Caco-2 (cell line): ENCODE data around the gene ETV6. TPM values are rescaled to one million over a fixed set of nuclear protein-coding genes. Genes with fewer than 3 reads are reported as not detected.

Experiments
- BruUV-seq: library from RNA; stranded (reverse); fragments of 400-500 nt; replicated peaks from 2 replicates; lab custom pipeline; 2021; lab: Mats Ljungman, UMichigan
- CTCF ChIA-PET: fragments of 300-600 bp; sonication (Branson Sonifier 250); formaldehyde crosslinking; loops from one replicate; lab custom pipeline; 2022; ENCODE audit warnings: antibody characterized with exemption; lab: Charles Lee
- POLR2A ChIA-PET: fragments of 300-600 bp; sonication (Branson Sonifier 250); formaldehyde crosslinking; loops from one replicate; lab custom pipeline; 2022; ENCODE audit warnings: antibody characterized with exemption; lab: Charles Lee
- DNase-seq, 2 experiments: peaks; one replicate each; pipeline versions ENCODE4 v3.0.0 to v3.0.0-alpha.2; 2020 to 2022
- H3K27me3 ChIP-seq: replicated peaks from 2 replicates; pipeline ENCODE4 v1.6.0; 2011; ENCODE audit warnings: low read length; ENCODE audit not compliant: control insufficient read depth, insufficient read depth
- H3K36me3 ChIP-seq: 2 replicates; pipeline ENCODE4 v1.5.1; 2011; ENCODE audit warnings: low read length; ENCODE audit not compliant: control insufficient read depth, insufficient read depth
- H3K4me1 ChIP-seq: fragments of 250-450 bp; sonication (Bioruptor Pico); 2 replicates; pipeline ENCODE4 v1.5.1; 2020; ENCODE audit warnings: mild to moderate bottlenecking
- H3K4me3 ChIP-seq: 2 replicates; pipeline ENCODE4 v1.5.1; 2011; ENCODE audit warnings: low read depth, mild to moderate bottlenecking, control low read depth, low read length
- H3K9me3 ChIP-seq: fragments of 250-450 bp; sonication (Bioruptor Pico); 2 replicates; pipeline ENCODE4 v1.5.1; 2020; ENCODE audit warnings: mild to moderate bottlenecking, moderate library complexity
- H3K27ac Mint-ChIP-seq: one replicate; pipeline ENCODE4 v1.8.0; 2022; ENCODE audit warnings: mixed read lengths; ENCODE audit not compliant: unreplicated experiment
- H3K27me3 Mint-ChIP-seq: one replicate; pipeline ENCODE4 v1.8.0; 2022; ENCODE audit warnings: mixed read lengths; ENCODE audit not compliant: insufficient read depth, unreplicated experiment
- H3K36me3 Mint-ChIP-seq: one replicate; pipeline ENCODE4 v1.8.0; 2022; ENCODE audit warnings: mild to moderate bottlenecking, mixed read lengths; ENCODE audit not compliant: insufficient read depth, unreplicated experiment
- H3K4me1 Mint-ChIP-seq: one replicate; pipeline ENCODE4 v1.8.0; 2022; ENCODE audit warnings: low read depth, mixed read lengths; ENCODE audit not compliant: unreplicated experiment
- H3K4me3 Mint-ChIP-seq: one replicate; pipeline ENCODE4 v1.8.0; 2022; ENCODE audit warnings: mild to moderate bottlenecking, moderate library complexity, mixed read lengths; ENCODE audit not compliant: unreplicated experiment
- H3K9me3 Mint-ChIP-seq: one replicate; pipeline ENCODE4 v1.8.0; 2022; ENCODE audit warnings: mixed read lengths; ENCODE audit not compliant: unreplicated experiment
- intact Hi-C: fragments of 100-400 bp; cut with micrococcal nuclease; formaldehyde crosslinking; loops from one replicate; pipeline ENCODE4 v1.10.0; 2022; ENCODE audit not compliant: unreplicated experiment
- total RNA-seq: library from RNA; stranded (reverse); gene quantifications from 2 replicates; pipeline ENCODE4 v1.2.3, GENCODE V29; 2022
- TF ChIP-seq, protein P1 (sequence below), 2 experiments: fragments of 200-600 bp in 1 of 2; IDR thresholded peaks; 1 replicate in 1 of 2; 2 replicates in 1 of 2; pipeline versions ENCODE4 v1.5.1 to v1.8.0; 2011 to 2022; ENCODE audit warnings: antibody characterized with exemption in 1 of 2, control low read depth in 1 of 2, inconsistent platforms in 1 of 2, low read depth in 1 of 2, low read length in 1 of 2, mild to moderate bottlenecking in 1 of 2, moderate library complexity in 1 of 2; ENCODE audit not compliant: insufficient read depth in 1 of 2, severe bottlenecking in 1 of 2, unreplicated experiment in 1 of 2

ETV6 gene
- total RNA-seq, 1 experiment from 2014 or later: 15.6 TPM

DNA sequence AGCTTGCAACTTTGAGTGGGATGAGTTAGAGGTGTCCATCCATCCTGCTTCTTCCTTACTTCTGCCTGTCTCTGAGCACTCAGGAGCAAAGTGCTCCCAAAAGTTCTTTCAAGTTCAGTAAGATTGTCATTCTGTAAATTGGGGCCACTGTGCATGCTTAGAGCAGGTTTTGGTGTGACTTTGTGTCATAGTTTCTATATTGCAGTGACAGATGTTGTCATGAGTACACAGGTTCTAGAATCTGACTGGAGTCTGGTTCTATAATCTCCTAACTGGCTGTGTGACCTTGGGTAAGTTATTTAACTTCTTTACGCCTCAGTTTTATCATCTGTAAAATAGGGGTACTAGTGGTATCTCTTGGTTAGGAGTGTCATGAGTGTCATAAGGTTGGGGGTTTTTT lies 218.6 kb downstream of the ETV6 start:
- Mint-ChIP-seq H3K27ac (no peak overlapping the region), H3K4me1 (no peaks in the 10 kb centered on the region), H3K4me3 (no peak overlapping the region), H3K9me3 (peaks cover 41% of the 10 kb centered on the region), H3K36me3 (no peaks in the 10 kb centered on the region), H3K27me3 (no peaks in the 10 kb centered on the region)
- no TSS peak for BruUV-seq
- ChIA-PET POLR2A (no interaction called here), CTCF (no interaction called here)
- no peaks in the 10 kb centered on the region for H3K36me3 ChIP-seq
- DNase-seq: no peak
- intact Hi-C loops: no loop called here
- no peaks in the 10 kb centered on the region for H3K4me1 ChIP-seq
- no peaks in the 10 kb centered on the region for H3K27me3 ChIP-seq
- TF ChIP-seq, protein P1, sequence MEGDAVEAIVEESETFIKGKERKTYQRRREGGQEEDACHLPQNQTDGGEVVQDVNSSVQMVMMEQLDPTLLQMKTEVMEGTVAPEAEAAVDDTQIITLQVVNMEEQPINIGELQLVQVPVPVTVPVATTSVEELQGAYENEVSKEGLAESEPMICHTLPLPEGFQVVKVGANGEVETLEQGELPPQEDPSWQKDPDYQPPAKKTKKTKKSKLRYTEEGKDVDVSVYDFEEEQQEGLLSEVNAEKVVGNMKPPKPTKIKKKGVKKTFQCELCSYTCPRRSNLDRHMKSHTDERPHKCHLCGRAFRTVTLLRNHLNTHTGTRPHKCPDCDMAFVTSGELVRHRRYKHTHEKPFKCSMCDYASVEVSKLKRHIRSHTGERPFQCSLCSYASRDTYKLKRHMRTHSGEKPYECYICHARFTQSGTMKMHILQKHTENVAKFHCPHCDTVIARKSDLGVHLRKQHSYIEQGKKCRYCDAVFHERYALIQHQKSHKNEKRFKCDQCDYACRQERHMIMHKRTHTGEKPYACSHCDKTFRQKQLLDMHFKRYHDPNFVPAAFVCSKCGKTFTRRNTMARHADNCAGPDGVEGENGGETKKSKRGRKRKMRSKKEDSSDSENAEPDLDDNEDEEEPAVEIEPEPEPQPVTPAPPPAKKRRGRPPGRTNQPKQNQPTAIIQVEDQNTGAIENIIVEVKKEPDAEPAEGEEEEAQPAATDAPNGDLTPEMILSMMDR (IDR thresholded peaks at IDR 0.05; ENCODE audit: insufficient read depth in 1 of 2, low read depth in 1 of 2, low read length in 1 of 2, severe bottlenecking in 1 of 2, unreplicated experiment in 1 of 2): no peak
- peaks cover 18% of the 10 kb centered on the region for H3K9me3 ChIP-seq
- no peak overlapping the region for H3K4me3 ChIP-seq

DNA sequence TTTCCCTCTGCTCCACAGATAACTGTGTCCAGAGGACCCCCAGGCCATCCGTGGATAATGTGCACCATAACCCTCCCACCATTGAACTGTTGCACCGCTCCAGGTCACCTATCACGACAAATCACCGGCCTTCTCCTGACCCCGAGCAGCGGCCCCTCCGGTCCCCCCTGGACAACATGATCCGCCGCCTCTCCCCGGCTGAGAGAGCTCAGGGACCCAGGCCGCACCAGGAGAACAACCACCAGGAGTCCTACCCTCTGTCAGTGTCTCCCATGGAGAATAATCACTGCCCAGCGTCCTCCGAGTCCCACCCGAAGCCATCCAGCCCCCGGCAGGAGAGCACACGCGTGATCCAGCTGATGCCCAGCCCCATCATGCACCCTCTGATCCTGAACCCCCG lies 219.9 kb downstream of the ETV6 start:
- ChIA-PET POLR2A (no interaction called here), CTCF (no interaction called here)
- Histone ChIP-seq H3K9me3 (peaks cover 18% of the 10 kb centered on the region), H3K27me3 (no peaks in the 10 kb centered on the region), H3K36me3 (no peaks in the 10 kb centered on the region), H3K4me3 (no peak overlapping the region), H3K4me1 (no peaks in the 10 kb centered on the region)
- no peak for DNase-seq
- Mint-ChIP-seq H3K4me3 (no peak overlapping the region), H3K27ac (no peak overlapping the region), H3K4me1 (no peaks in the 10 kb centered on the region), H3K36me3 (no peaks in the 10 kb centered on the region), H3K27me3 (no peaks in the 10 kb centered on the region), H3K9me3 (peaks cover 29% of the 10 kb centered on the region)
- intact Hi-C loops: no loop called here
- no TSS peak for BruUV-seq
- TF ChIP-seq, protein P1 (IDR thresholded peaks at IDR 0.05; ENCODE audit: insufficient read depth in 1 of 2, low read depth in 1 of 2, low read length in 1 of 2, severe bottlenecking in 1 of 2, unreplicated experiment in 1 of 2): no peak

DNA sequence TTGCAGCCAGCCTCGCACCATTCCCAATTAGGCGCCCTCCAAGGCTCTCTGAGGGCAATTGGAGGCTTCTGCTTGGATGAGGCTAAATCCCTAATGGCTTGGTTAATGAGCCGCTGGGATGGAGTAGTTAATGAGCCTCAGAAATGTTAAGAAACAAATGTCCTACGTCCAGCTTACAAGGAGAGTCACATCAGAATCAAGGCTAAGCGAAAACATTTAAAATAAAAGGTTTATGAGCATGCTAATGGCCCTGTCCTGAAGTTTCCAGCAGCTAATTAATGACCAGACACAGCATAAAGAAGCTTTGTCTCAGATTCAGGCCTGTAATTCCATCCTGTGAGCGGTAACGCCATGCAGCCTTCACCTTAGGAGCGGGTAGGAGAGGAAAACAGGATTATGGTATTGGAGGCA lies 220.6 kb downstream of the ETV6 start:
- no peaks in the 10 kb centered on the region for H3K36me3 ChIP-seq
- ChIA-PET POLR2A (no interaction called here), CTCF (no interaction called here)
- DNase-seq: no peak
- H3K9me3 Mint-ChIP-seq: peaks cover 29% of the 10 kb centered on the region
- no peak overlapping the region for H3K27ac Mint-ChIP-seq
- peaks cover 18% of the 10 kb centered on the region for H3K9me3 ChIP-seq
- no peaks in the 10 kb centered on the region for H3K27me3 ChIP-seq
- peaks cover 3% of the 10 kb centered on the region for H3K4me1 ChIP-seq
- H3K27me3 Mint-ChIP-seq: no peaks in the 10 kb centered on the region
- peaks cover 3% of the 10 kb centered on the region for H3K4me1 Mint-ChIP-seq
- no peak overlapping the region for H3K4me3 ChIP-seq
- intact Hi-C loops: no loop called here
- no peaks in the 10 kb centered on the region for H3K36me3 Mint-ChIP-seq
- BruUV-seq: no TSS peak
- no peak overlapping the region for H3K4me3 Mint-ChIP-seq
- TF ChIP-seq, protein P1 (IDR thresholded peaks at IDR 0.05; ENCODE audit: insufficient read depth in 1 of 2, low read depth in 1 of 2, low read length in 1 of 2, severe bottlenecking in 1 of 2, unreplicated experiment in 1 of 2): no peak
